Measurements from ENCODE around the gene CAMTA1.

- TF ChIP-seq CTCF (IDR thresholded peaks at IDR 0.05) (no peak), ZBTB33 (IDR thresholded peaks at IDR 0.05; ENCODE audit: borderline replicate concordance, low read depth) (no peak), SMC3 (IDR thresholded peaks at IDR 0.05; ENCODE audit: low read depth, low read length) (no peak)
These were observed 867.4 kb downstream of the CAMTA1 start for GRCh38 chr1:7652515-7653098.
